NCI-H2171 treated with DMSO at 0.1 percent for 48 hours (cell line): ENCODE data around the gene GTPBP2.

ENCODE experiments used
- DNase-seq: peaks from one replicate; lab custom pipeline; 2025; lab: John Stamatoyannopoulos, UW

The GTPBP2 gene

GRCh38 chr6:43575772-43576551 lies 53.1 kb downstream of the GTPBP2 start, which contains the start of the genes POLH and XPO5:
POLH (plus strand) TSS chr6:43576185; CDS start chr6:43582320, 6,135 bp downstream.
XPO5 (minus strand) TSS chr6:43576038; CDS start chr6:43575864, 174 bp downstream.
- peak; percentile 92 for DNase-seq

- peak; percentile 27 for DNase-seq
Measured at GRCh38 chr6:43575105-43575771, 53.8 kb downstream of the GTPBP2 start.

DNA sequence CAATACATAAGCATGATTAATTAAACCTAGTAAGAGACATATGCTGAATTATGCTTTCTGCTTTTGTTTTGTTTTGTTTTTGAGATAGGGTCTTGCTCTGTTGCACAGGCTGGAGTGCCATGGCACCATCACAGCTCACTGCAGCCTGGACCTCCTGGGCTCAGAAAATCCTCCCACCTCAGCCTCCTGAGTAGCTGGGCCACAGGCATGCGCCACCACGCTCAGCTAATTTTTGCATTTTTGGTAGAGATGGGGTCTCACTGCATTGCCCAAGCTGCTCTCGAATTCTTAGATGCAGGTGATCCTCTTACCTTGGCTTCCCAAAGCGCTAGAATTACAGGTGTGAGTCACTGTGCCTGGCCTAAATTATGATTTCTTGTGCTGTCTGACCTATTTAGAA lies 57.0 kb downstream of the GTPBP2 start:
- DNase-seq = no peak

GRCh38 chr6:43570876-43571441 lies 58.1 kb downstream of the GTPBP2 start:
- no peak for DNase-seq
